HG03135 (cell line): ENCODE measurements around the gene TRIO.

Experiments used
- ATAC-seq: cut with Tn5 transposase; IDR thresholded peaks from one replicate; pipeline ENCODE4 v1.9.1; 2021; ENCODE audit warnings: mild to moderate bottlenecking, moderate library complexity; ENCODE audit not compliant: unreplicated experiment

Gene TRIO

GRCh38 chr5:14492331-14492964, 349.3 kb downstream of the TRIO start:
- no peak for ATAC-seq

- no peak for ATAC-seq
These were observed 352.2 kb downstream of the TRIO start for GRCh38 chr5:14495301-14495700.

- ATAC-seq, result no peak
These were observed 354.2 kb downstream of the TRIO start for GRCh38 chr5:14497311-14497710.

- no peak for ATAC-seq
These were observed 358.5 kb downstream of the TRIO start for GRCh38 chr5:14501353-14502293.

GRCh38 chr5:14502294-14502690, 359.1 kb downstream of the TRIO start:
- no peak for ATAC-seq

- no peak for ATAC-seq
These were observed 360.0 kb downstream of the TRIO start for GRCh38 chr5:14503017-14503680.

GRCh38 chr5:14503681-14504331, 360.7 kb downstream of the TRIO start:
- no peak for ATAC-seq

- no peak for ATAC-seq
These were observed 361.2 kb downstream of the TRIO start for GRCh38 chr5:14504332-14504727.

GRCh38 chr5:14504816-14505215, 361.7 kb downstream of the TRIO start:
- no peak for ATAC-seq

GRCh38 chr5:14505310-14506139, 362.4 kb downstream of the TRIO start:
- ATAC-seq, result no peak

- ATAC-seq, result no peak
These were observed 363.0 kb downstream of the TRIO start for GRCh38 chr5:14506140-14506538.

GRCh38 chr5:14506661-14507060, 363.5 kb downstream of the TRIO start:
- ATAC-seq, result no peak

GRCh38 chr5:14507156-14507941, 364.2 kb downstream of the TRIO start:
- ATAC-seq, result no peak

- ATAC-seq, result no peak
These were observed 364.9 kb downstream of the TRIO start for GRCh38 chr5:14508046-14508445.

GRCh38 chr5:14509556-14509955, 366.4 kb downstream of the TRIO start:
- ATAC-seq, result no peak

GRCh38 chr5:14510156-14510734, 367.1 kb downstream of the TRIO start:
- no peak for ATAC-seq

GRCh38 chr5:14510880-14511279, 367.7 kb downstream of the TRIO start:
- no peak for ATAC-seq

GRCh38 chr5:14512574-14512973, 369.4 kb downstream of the TRIO start:
- ATAC-seq, result no peak

GRCh38 chr5:14513266-14513665, 370.1 kb downstream of the TRIO start:
- no peak for ATAC-seq
